Stomach smooth muscle (tissue), 2 donors: Measurements from ENCODE around the gene AJM1.
"Not testable (repeated sequence)": the region's sequence is repeated elsewhere in the genome, so short reads cannot be mapped to it uniquely, and the experiment has no call there.

ENCODE experiments used
- H3K27ac ChIP-seq: one replicate; pipeline ENCODE4 v1.7.0; 2013; ENCODE audit warnings: mild to moderate bottlenecking, low read length, inconsistent platforms
- H3K27me3 ChIP-seq, 2 donors: one replicate each; pipeline ENCODE4 v1.7.0; 2013; ENCODE audit warnings: low read length in 2 of 2; ENCODE audit not compliant: insufficient read depth in 2 of 2, control insufficient read depth in 1 of 2
- H3K36me3 ChIP-seq, 2 donors: one replicate each; pipeline ENCODE4 v1.7.0; 2013; ENCODE audit warnings: low read length in 2 of 2; ENCODE audit not compliant: control insufficient read depth in 2 of 2, insufficient read depth in 2 of 2
- H3K4me1 ChIP-seq: one replicate; pipeline ENCODE4 v1.7.0; 2013; ENCODE audit warnings: low read length; ENCODE audit not compliant: control insufficient read depth, insufficient read depth
- H3K4me3 ChIP-seq, 2 donors: one replicate each; pipeline ENCODE4 v1.7.0; 2013; ENCODE audit warnings: low read length in 2 of 2
- H3K9ac ChIP-seq, 2 donors: one replicate each; pipeline ENCODE4 v1.7.0; 2013; ENCODE audit warnings: low read length in 2 of 2, mild to moderate bottlenecking in 1 of 2
- H3K9me3 ChIP-seq, 2 donors: one replicate each; pipeline ENCODE4 v1.7.0; 2013; ENCODE audit warnings: low read length in 2 of 2; ENCODE audit not compliant: control insufficient read depth in 2 of 2
- donor health status: healthy.
- donor health status: Pancreatic carcinoma.

AJM1 gene

GRCh38 chr9:136826703-136827582 lies 15.3 kb upstream of the AJM1 start:
- H3K4me1 ChIP-seq: peaks cover 2% of the 10 kb centered on the region
- no peak overlapping the region for H3K27ac ChIP-seq
- H3K9me3 ChIP-seq: no peaks in the 10 kb centered on the region
- H3K4me3 ChIP-seq: no peak overlapping the region
- peaks cover 27 to 55% of the 10 kb centered on the region in 2 donors for H3K36me3 ChIP-seq
- no peak overlapping the region for H3K9ac ChIP-seq
- no peaks in the 10 kb centered on the region for H3K27me3 ChIP-seq

- Histone ChIP-seq H3K27ac (no peak overlapping the region), H3K9me3 (no peaks in the 10 kb centered on the region), H3K27me3 (no peaks in the 10 kb centered on the region), H3K4me3 (no peak overlapping the region), H3K36me3 (peaks cover 31 to 60% of the 10 kb centered on the region in 2 donors), H3K9ac (no peak overlapping the region), H3K4me1 (no peaks in the 10 kb centered on the region)
Observed at GRCh38 chr9:136827794-136828473, 14.3 kb upstream of the AJM1 start.

GRCh38 chr9:136828474-136829140 lies 13.7 kb upstream of the AJM1 start:
- Histone ChIP-seq H3K4me3 (no peak overlapping the region), H3K9me3 (no peaks in the 10 kb centered on the region), H3K4me1 (no peaks in the 10 kb centered on the region), H3K27me3 (no peaks in the 10 kb centered on the region), H3K27ac (no peak overlapping the region), H3K36me3 (peaks cover 31 to 57% of the 10 kb centered on the region in 2 donors), H3K9ac (no peak overlapping the region)

- Histone ChIP-seq H3K4me3 (no peak overlapping the region), H3K27ac (no peak overlapping the region), H3K9me3 (no peaks in the 10 kb centered on the region), H3K27me3 (no peaks in the 10 kb centered on the region), H3K4me1 (no peaks in the 10 kb centered on the region), H3K9ac (no peak overlapping the region), H3K36me3 (peaks cover 31 to 54% of the 10 kb centered on the region in 2 donors)
Observed at GRCh38 chr9:136829412-136829811, 12.9 kb upstream of the AJM1 start.

- H3K9me3 ChIP-seq: no peaks in the 10 kb centered on the region
- peaks cover 31 to 47% of the 10 kb centered on the region in 2 donors for H3K36me3 ChIP-seq
- no peaks in the 10 kb centered on the region for H3K27me3 ChIP-seq
- no peak overlapping the region for H3K27ac ChIP-seq
- H3K4me3 ChIP-seq: no peak overlapping the region
- no peaks in the 10 kb centered on the region for H3K4me1 ChIP-seq
- no peak overlapping the region for H3K9ac ChIP-seq
Observed at GRCh38 chr9:136829981-136830885, 12.0 kb upstream of the AJM1 start.

- H3K4me3 ChIP-seq: no peak overlapping the region
- no peak overlapping the region for H3K9ac ChIP-seq
Observed at GRCh38 chr9:136831002-136831719, 11.1 kb upstream of the AJM1 start.

GRCh38 chr9:136831720-136832104 lies 10.6 kb upstream of the AJM1 start:
- Histone ChIP-seq H3K27me3 (no peaks in the 10 kb centered on the region), H3K4me3 (no peak overlapping the region), H3K4me1 (no peaks in the 10 kb centered on the region), H3K9ac (no peak overlapping the region), H3K36me3 (peaks cover 22 to 35% of the 10 kb centered on the region in 2 donors), H3K27ac (no peak overlapping the region), H3K9me3 (no peaks in the 10 kb centered on the region)

More at GRCh38 chr9:136831002-136831719, 11.1 kb upstream of the AJM1 start:
- no peaks in the 10 kb centered on the region for H3K9me3 ChIP-seq
- no peak overlapping the region for H3K27ac ChIP-seq
- no peaks in the 10 kb centered on the region for H3K27me3 ChIP-seq
- peaks cover 24 to 40% of the 10 kb centered on the region in 2 donors for H3K36me3 ChIP-seq
- H3K4me1 ChIP-seq: no peaks in the 10 kb centered on the region

- no peak overlapping the region for H3K4me3 ChIP-seq
- H3K9me3 ChIP-seq: no peaks in the 10 kb centered on the region
- peaks cover 22 to 35% of the 10 kb centered on the region in 2 donors for H3K36me3 ChIP-seq
- H3K27me3 ChIP-seq: no peaks in the 10 kb centered on the region
- H3K4me1 ChIP-seq: no peaks in the 10 kb centered on the region
- no peak overlapping the region for H3K9ac ChIP-seq
- H3K27ac ChIP-seq: no peak overlapping the region
Observed at GRCh38 chr9:136832581-136832980, 9.7 kb upstream of the AJM1 start.

- H3K4me1 ChIP-seq, H3K27me3 ChIP-seq, H3K9me3 ChIP-seq, H3K9ac ChIP-seq, H3K27ac ChIP-seq, H3K4me3 ChIP-seq: not testable (repeated sequence)
- peaks cover 22 to 35% of the 10 kb centered on the region in 2 donors for H3K36me3 ChIP-seq
Observed at GRCh38 chr9:136833381-136834048, 8.8 kb upstream of the AJM1 start.
